Middle frontal gyrus (tissue), 1 donor: ENCODE results near the gene HMGN3.
A peak's percentile ranks its signal among the peaks of the same experiment; 100 is the strongest.
"Not testable (repeated sequence)": the region's sequence is repeated elsewhere in the genome, so short reads cannot be mapped to it uniquely, and the experiment has no call there.

Experiments used
- DNase-seq: peaks from one replicate; pipeline ENCODE4 v3.0.0-alpha.2; 2015; ENCODE audit warnings: low spot score; ENCODE audit errors: extremely low spot score

The HMGN3 gene

GRCh38 chr6:79234150-79235022 is at the start of gene HMGN3:
Gene HMGN3 (minus strand): TSS chr6:79234682.
- DNase-seq = peak; percentile 93

- no peak for DNase-seq
These were observed 46.3 kb upstream of the HMGN3 start for GRCh38 chr6:79280756-79281155.

GRCh38 chr6:79277109-79277508 is 42.6 kb upstream of the HMGN3 start:
- DNase-seq = no peak

GRCh38 chr6:79269877-79270276 is 35.4 kb upstream of the HMGN3 start:
- DNase-seq = no peak

- no peak for DNase-seq
These were observed 32.6 kb upstream of the HMGN3 start for GRCh38 chr6:79267128-79267527.

GRCh38 chr6:79266051-79266450 is 31.6 kb upstream of the HMGN3 start:
- no peak for DNase-seq

GRCh38 chr6:79263359-79263758 is 28.9 kb upstream of the HMGN3 start:
- DNase-seq = no peak

GRCh38 chr6:79261666-79262065 is 27.2 kb upstream of the HMGN3 start:
- no peak for DNase-seq

- no peak for DNase-seq
These were observed 26.3 kb upstream of the HMGN3 start for GRCh38 chr6:79260772-79261171.

- no peak for DNase-seq
These were observed 23.1 kb upstream of the HMGN3 start for GRCh38 chr6:79257381-79258205.

- DNase-seq = not testable (repeated sequence)
These were observed 22.3 kb upstream of the HMGN3 start for GRCh38 chr6:79256770-79257169.

GRCh38 chr6:79255086-79255485 is 20.6 kb upstream of the HMGN3 start:
- not testable (repeated sequence) for DNase-seq

- DNase-seq = no peak
These were observed 16.1 kb upstream of the HMGN3 start for GRCh38 chr6:79250559-79250958.

- no peak for DNase-seq
These were observed 15.6 kb upstream of the HMGN3 start for GRCh38 chr6:79250107-79250514.

GRCh38 chr6:79249136-79249535 is 14.7 kb upstream of the HMGN3 start:
- DNase-seq = no peak

- no peak for DNase-seq
These were observed 12.4 kb upstream of the HMGN3 start for GRCh38 chr6:79246891-79247290.

GRCh38 chr6:79241228-79241627 is 6.7 kb upstream of the HMGN3 start:
- no peak for DNase-seq

GRCh38 chr6:79240509-79240908 is 6.0 kb upstream of the HMGN3 start:
- no peak for DNase-seq

- no peak for DNase-seq
These were observed 5.2 kb upstream of the HMGN3 start for GRCh38 chr6:79239536-79240168.

GRCh38 chr6:79238919-79239318 is 4.4 kb upstream of the HMGN3 start:
- DNase-seq = no peak

- DNase-seq = no peak
These were observed 2.2 kb upstream of the HMGN3 start for GRCh38 chr6:79236711-79237110.

- DNase-seq = peak; percentile 69
These were observed 802 bp downstream of the HMGN3 start for GRCh38 chr6:79233611-79234149.
